PFSK-1 (cell line): ENCODE results near the gene DCK.

Experiments
- FOXP2 ChIP-seq: optimal IDR thresholded peaks from 2 replicates; pipeline ENCODE3; 2011; ENCODE audit warnings: borderline replicate concordance, control low read depth, inconsistent platforms; ENCODE audit not compliant: insufficient read depth; ENCODE audit errors: extremely low read length, extremely low read depth
- POLR2AphosphoS5 ChIP-seq: IDR thresholded peaks from 2 replicates; pipeline ENCODE4 v1.6.1; 2012; ENCODE audit warnings: low read depth, mild to moderate bottlenecking, control low read depth, low read length, moderate library complexity
- SIN3A ChIP-seq: IDR thresholded peaks from 2 replicates; pipeline ENCODE4 v1.6.1; 2012; ENCODE audit warnings: mild to moderate bottlenecking, low read length, moderate library complexity, borderline replicate concordance; ENCODE audit not compliant: insufficient read depth
- TAF1 ChIP-seq: IDR thresholded peaks from 2 replicates; pipeline ENCODE4 v1.6.1; 2012; ENCODE audit warnings: low read length, control low read depth, borderline replicate concordance; ENCODE audit not compliant: insufficient read depth
- TF ChIP-seq, protein P1 (sequence below), 2 experiments: IDR thresholded peaks; 2 replicates each; pipeline versions ENCODE4 v1.6.1 to v1.8.0; 2011 to 2012; ENCODE audit warnings: low read depth in 2 of 2, low read length in 2 of 2, control low read depth in 1 of 2, inconsistent platforms in 1 of 2, mild to moderate bottlenecking in 1 of 2, moderate library complexity in 1 of 2; ENCODE audit not compliant: insufficient read depth in 1 of 2

DNA sequence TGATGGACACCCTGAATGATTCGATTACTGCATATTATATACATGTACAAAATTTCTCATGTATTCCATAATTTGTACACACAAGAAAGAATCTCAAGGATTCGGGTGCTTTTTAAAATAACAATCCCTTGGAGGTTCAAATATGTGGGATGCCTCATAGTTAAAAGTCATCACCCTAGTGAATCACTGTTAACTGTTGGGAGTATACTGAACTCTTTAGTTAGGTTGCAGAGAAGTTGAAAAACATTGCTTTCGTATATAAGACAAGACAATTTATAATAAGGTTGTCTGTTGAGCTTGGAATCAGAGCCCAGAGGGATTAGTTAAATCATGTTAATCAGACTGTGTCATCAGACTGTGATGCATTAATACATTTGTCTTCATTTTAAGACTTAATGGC lies 15.6 kb downstream of the DCK start:
- TF ChIP-seq TAF1, result no peak
- no peak for TF ChIP-seq POLR2AphosphoS5
- no peak for TF ChIP-seq SIN3A
- TF ChIP-seq, protein P1, sequence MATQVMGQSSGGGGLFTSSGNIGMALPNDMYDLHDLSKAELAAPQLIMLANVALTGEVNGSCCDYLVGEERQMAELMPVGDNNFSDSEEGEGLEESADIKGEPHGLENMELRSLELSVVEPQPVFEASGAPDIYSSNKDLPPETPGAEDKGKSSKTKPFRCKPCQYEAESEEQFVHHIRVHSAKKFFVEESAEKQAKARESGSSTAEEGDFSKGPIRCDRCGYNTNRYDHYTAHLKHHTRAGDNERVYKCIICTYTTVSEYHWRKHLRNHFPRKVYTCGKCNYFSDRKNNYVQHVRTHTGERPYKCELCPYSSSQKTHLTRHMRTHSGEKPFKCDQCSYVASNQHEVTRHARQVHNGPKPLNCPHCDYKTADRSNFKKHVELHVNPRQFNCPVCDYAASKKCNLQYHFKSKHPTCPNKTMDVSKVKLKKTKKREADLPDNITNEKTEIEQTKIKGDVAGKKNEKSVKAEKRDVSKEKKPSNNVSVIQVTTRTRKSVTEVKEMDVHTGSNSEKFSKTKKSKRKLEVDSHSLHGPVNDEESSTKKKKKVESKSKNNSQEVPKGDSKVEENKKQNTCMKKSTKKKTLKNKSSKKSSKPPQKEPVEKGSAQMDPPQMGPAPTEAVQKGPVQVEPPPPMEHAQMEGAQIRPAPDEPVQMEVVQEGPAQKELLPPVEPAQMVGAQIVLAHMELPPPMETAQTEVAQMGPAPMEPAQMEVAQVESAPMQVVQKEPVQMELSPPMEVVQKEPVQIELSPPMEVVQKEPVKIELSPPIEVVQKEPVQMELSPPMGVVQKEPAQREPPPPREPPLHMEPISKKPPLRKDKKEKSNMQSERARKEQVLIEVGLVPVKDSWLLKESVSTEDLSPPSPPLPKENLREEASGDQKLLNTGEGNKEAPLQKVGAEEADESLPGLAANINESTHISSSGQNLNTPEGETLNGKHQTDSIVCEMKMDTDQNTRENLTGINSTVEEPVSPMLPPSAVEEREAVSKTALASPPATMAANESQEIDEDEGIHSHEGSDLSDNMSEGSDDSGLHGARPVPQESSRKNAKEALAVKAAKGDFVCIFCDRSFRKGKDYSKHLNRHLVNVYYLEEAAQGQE (IDR thresholded peaks at IDR 0.05; ENCODE audit: insufficient read depth in 1 of 2, low read depth in 2 of 2, low read length in 2 of 2), result no peak
- TF ChIP-seq FOXP2, result no peak
